ENCODE results near the gene RPL37.

DNA sequence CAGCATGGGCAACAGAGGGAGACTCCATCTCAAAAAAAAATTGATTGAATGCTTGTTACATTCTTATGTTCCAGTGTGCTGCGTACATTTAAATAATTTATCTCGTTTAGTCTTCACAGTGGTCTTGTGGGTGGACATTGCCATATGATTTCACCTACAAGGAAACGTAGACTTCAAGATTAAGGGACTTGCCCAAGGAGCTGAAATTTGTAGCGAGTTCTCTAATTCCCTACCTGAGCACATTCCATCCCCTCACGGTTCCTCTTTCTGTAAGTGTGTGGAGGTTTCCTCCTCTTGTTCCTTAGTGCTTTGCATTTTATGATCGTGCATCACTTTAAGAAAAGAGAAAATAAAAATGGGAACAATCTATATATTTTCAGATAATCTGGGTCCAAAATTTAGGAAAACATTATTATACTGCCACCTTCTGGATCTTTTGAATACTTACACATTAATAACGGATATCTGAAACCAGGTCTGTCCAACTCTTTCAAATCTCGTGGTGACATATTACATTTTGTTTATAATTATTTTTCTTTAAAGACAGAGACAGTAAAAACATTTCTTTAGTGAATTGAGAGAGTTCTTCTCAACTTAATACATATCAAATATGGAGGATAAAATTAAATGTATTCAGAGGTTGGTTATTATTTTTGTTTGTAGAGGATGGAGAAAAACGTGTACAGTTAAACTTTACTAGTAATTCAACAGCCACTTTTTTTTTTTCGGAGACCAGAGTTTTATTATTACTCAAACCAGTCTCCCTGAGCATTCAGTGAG, 44.3 kb upstream of the RPL37 start:
- TF ChIP-seq CTBP1 (IDR thresholded peaks at IDR 0.05; ENCODE audit: borderline replicate concordance) (no peak), GABPA (tag; conservative IDR thresholded peaks at IDR 0.05; ENCODE audit: low read depth) (no peak), BHLHE40 (IDR thresholded peaks at IDR 0.05; ENCODE audit: low read length) (no peak), LCOR (CRISPR knock-in tag; IDR thresholded peaks at IDR 0.05) (no peak), ZNF583 (CRISPR knock-in tag; IDR thresholded peaks at IDR 0.05) (no peak), TCF7 (IDR thresholded peaks at IDR 0.05; ENCODE audit: borderline replicate concordance) (no peak)
- TF ChIP-seq, protein P1, sequence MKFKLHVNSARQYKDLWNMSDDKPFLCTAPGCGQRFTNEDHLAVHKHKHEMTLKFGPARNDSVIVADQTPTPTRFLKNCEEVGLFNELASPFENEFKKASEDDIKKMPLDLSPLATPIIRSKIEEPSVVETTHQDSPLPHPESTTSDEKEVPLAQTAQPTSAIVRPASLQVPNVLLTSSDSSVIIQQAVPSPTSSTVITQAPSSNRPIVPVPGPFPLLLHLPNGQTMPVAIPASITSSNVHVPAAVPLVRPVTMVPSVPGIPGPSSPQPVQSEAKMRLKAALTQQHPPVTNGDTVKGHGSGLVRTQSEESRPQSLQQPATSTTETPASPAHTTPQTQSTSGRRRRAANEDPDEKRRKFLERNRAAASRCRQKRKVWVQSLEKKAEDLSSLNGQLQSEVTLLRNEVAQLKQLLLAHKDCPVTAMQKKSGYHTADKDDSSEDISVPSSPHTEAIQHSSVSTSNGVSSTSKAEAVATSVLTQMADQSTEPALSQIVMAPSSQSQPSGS (CRISPR knock-in tag; IDR thresholded peaks at IDR 0.05), result no peak
- TF ChIP-seq, protein P2, sequence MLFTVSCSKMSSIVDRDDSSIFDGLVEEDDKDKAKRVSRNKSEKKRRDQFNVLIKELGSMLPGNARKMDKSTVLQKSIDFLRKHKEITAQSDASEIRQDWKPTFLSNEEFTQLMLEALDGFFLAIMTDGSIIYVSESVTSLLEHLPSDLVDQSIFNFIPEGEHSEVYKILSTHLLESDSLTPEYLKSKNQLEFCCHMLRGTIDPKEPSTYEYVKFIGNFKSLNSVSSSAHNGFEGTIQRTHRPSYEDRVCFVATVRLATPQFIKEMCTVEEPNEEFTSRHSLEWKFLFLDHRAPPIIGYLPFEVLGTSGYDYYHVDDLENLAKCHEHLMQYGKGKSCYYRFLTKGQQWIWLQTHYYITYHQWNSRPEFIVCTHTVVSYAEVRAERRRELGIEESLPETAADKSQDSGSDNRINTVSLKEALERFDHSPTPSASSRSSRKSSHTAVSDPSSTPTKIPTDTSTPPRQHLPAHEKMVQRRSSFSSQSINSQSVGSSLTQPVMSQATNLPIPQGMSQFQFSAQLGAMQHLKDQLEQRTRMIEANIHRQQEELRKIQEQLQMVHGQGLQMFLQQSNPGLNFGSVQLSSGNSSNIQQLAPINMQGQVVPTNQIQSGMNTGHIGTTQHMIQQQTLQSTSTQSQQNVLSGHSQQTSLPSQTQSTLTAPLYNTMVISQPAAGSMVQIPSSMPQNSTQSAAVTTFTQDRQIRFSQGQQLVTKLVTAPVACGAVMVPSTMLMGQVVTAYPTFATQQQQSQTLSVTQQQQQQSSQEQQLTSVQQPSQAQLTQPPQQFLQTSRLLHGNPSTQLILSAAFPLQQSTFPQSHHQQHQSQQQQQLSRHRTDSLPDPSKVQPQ (CRISPR knock-in tag; IDR thresholded peaks at IDR 0.05; ENCODE audit: borderline replicate concordance), result no peak
- TF ChIP-seq, protein P3, sequence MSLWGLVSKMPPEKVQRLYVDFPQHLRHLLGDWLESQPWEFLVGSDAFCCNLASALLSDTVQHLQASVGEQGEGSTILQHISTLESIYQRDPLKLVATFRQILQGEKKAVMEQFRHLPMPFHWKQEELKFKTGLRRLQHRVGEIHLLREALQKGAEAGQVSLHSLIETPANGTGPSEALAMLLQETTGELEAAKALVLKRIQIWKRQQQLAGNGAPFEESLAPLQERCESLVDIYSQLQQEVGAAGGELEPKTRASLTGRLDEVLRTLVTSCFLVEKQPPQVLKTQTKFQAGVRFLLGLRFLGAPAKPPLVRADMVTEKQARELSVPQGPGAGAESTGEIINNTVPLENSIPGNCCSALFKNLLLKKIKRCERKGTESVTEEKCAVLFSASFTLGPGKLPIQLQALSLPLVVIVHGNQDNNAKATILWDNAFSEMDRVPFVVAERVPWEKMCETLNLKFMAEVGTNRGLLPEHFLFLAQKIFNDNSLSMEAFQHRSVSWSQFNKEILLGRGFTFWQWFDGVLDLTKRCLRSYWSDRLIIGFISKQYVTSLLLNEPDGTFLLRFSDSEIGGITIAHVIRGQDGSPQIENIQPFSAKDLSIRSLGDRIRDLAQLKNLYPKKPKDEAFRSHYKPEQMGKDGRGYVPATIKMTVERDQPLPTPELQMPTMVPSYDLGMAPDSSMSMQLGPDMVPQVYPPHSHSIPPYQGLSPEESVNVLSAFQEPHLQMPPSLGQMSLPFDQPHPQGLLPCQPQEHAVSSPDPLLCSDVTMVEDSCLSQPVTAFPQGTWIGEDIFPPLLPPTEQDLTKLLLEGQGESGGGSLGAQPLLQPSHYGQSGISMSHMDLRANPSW (CRISPR knock-in tag; IDR thresholded peaks at IDR 0.05), result no peak
